Endothelial cell (in vitro differentiated cells): ENCODE results near the gene AGTPBP1. TPM values are rescaled to one million over a fixed set of nuclear protein-coding genes. Genes with fewer than 3 reads are reported as not detected.

ENCODE experiments used
- DNase-seq: peaks from one replicate; pipeline ENCODE4 v3.0.0; 2021; ENCODE audit warnings: low spot score
- H3K27ac Mint-ChIP-seq: one replicate; pipeline ENCODE4 v1.8.0; 2021; ENCODE audit warnings: mixed read lengths, inconsistent platforms; ENCODE audit not compliant: unreplicated experiment
- H3K27me3 Mint-ChIP-seq: one replicate; pipeline ENCODE4 v1.8.0; 2021; ENCODE audit warnings: mild to moderate bottlenecking, moderate library complexity, mixed read lengths, inconsistent platforms; ENCODE audit not compliant: unreplicated experiment
- H3K36me3 Mint-ChIP-seq: one replicate; pipeline ENCODE4 v1.8.0; 2021; ENCODE audit warnings: mild to moderate bottlenecking, low read depth, mixed read lengths, inconsistent platforms; ENCODE audit not compliant: unreplicated experiment
- H3K4me1 Mint-ChIP-seq: one replicate; pipeline ENCODE4 v1.8.0; 2021; ENCODE audit warnings: mild to moderate bottlenecking, mixed read lengths, inconsistent platforms; ENCODE audit not compliant: unreplicated experiment
- H3K4me3 Mint-ChIP-seq: one replicate; pipeline ENCODE4 v1.8.0; 2021; ENCODE audit warnings: mild to moderate bottlenecking, mixed read lengths, inconsistent platforms; ENCODE audit not compliant: unreplicated experiment
- H3K9me3 Mint-ChIP-seq: one replicate; pipeline ENCODE4 v1.8.0; 2021; ENCODE audit warnings: mixed read lengths, inconsistent platforms; ENCODE audit not compliant: unreplicated experiment
- CTCF ChIP-seq: fragments of 200-600 bp; sonication (generic); IDR thresholded peaks from one replicate; pipeline ENCODE4 v1.5.0; 2021; ENCODE audit warnings: antibody characterized with exemption; ENCODE audit not compliant: unreplicated experiment
- total RNA-seq: library from RNA; stranded (reverse); fragmentation: NEBNext Ultra II Directional; extraction: Animal tissue kit (Norgen Biotek cat#: 25700); gene quantifications from one replicate; pipeline ENCODE4 v1.2.1, GENCODE V29; 2021; ENCODE audit not compliant: unreplicated experiment

AGTPBP1 gene
- total RNA-seq, 1 donor from 2014 or later, result 48.9 TPM

GRCh38 chr9:85702726-85703289 lies 38.9 kb downstream of the AGTPBP1 start:
- H3K27me3 Mint-ChIP-seq, result no peaks in the 10 kb centered on the region
- DNase-seq, result no peak
- no peak for TF ChIP-seq CTCF
- no peak overlapping the region for H3K4me3 Mint-ChIP-seq
- no peaks in the 10 kb centered on the region for H3K9me3 Mint-ChIP-seq
- H3K27ac Mint-ChIP-seq, result no peak overlapping the region
- no peaks in the 10 kb centered on the region for H3K36me3 Mint-ChIP-seq
- H3K4me1 Mint-ChIP-seq, result no peaks in the 10 kb centered on the region

GRCh38 chr9:85702191-85702590 lies 39.6 kb downstream of the AGTPBP1 start:
- H3K4me3 Mint-ChIP-seq, result no peak overlapping the region

GRCh38 chr9:85700330-85700729 lies 41.4 kb downstream of the AGTPBP1 start:
- no peaks in the 10 kb centered on the region for H3K4me1 Mint-ChIP-seq
- no peak for TF ChIP-seq CTCF
- H3K4me3 Mint-ChIP-seq, result no peak overlapping the region
- no peaks in the 10 kb centered on the region for H3K27me3 Mint-ChIP-seq
- H3K27ac Mint-ChIP-seq, result no peak overlapping the region
- no peaks in the 10 kb centered on the region for H3K36me3 Mint-ChIP-seq
- no peaks in the 10 kb centered on the region for H3K9me3 Mint-ChIP-seq
- DNase-seq, result no peak

More at GRCh38 chr9:85702191-85702590, 39.6 kb downstream of the AGTPBP1 start:
- no peaks in the 10 kb centered on the region for H3K9me3 Mint-ChIP-seq
- DNase-seq, result no peak
- H3K27ac Mint-ChIP-seq, result no peak overlapping the region
- no peak for TF ChIP-seq CTCF
- H3K4me1 Mint-ChIP-seq, result no peaks in the 10 kb centered on the region
- no peaks in the 10 kb centered on the region for H3K27me3 Mint-ChIP-seq
- no peaks in the 10 kb centered on the region for H3K36me3 Mint-ChIP-seq

- H3K27ac Mint-ChIP-seq, result no peak overlapping the region
- no peaks in the 10 kb centered on the region for H3K9me3 Mint-ChIP-seq
- H3K4me3 Mint-ChIP-seq, result no peak overlapping the region
Observed at GRCh38 chr9:85688361-85688760, 53.4 kb downstream of the AGTPBP1 start.

More at GRCh38 chr9:85688361-85688760, 53.4 kb downstream of the AGTPBP1 start:
- no peak for TF ChIP-seq CTCF
- Mint-ChIP-seq H3K4me1 (no peaks in the 10 kb centered on the region), H3K36me3 (peaks cover 8% of the 10 kb centered on the region), H3K27me3 (no peaks in the 10 kb centered on the region)
- DNase-seq, result no peak
